Liver (tissue), 9 donors: ENCODE data around the gene DGCR8. TPM values are rescaled to one million over a fixed set of nuclear protein-coding genes. Genes with fewer than 3 reads are reported as not detected.

Experiments used
- DNase-seq: peaks from one replicate; pipeline ENCODE4 v3.0.0-alpha.2; 2017; ENCODE audit warnings: low spot score
- H3K27ac ChIP-seq, 2 donors: one replicate each; pipeline ENCODE4 v1.7.0; 2013; ENCODE audit warnings: inconsistent platforms in 2 of 2, low read length in 2 of 2, control low read depth in 1 of 2, low read depth in 1 of 2, mild to moderate bottlenecking in 1 of 2
- H3K27me3 ChIP-seq, 4 donors: one replicate each; pipeline versions ENCODE4 v1.6.1 to v1.7.0; 2013; ENCODE audit warnings: low read length in 3 of 4, inconsistent platforms in 1 of 4, mild to moderate bottlenecking in 1 of 4, moderate library complexity in 1 of 4; ENCODE audit not compliant: control insufficient read depth in 4 of 4, insufficient read depth in 4 of 4
- H3K36me3 ChIP-seq, 4 donors: one replicate each; pipeline versions ENCODE4 v1.6.1 to v1.7.0; 2013; ENCODE audit warnings: low read length in 3 of 4, mild to moderate bottlenecking in 3 of 4, low read depth in 1 of 4, moderate library complexity in 1 of 4; ENCODE audit not compliant: control insufficient read depth in 4 of 4, insufficient read depth in 3 of 4
- H3K4me1 ChIP-seq, 4 donors: one replicate each; pipeline versions ENCODE4 v1.6.1 to v1.7.0; 2013; ENCODE audit warnings: low read length in 3 of 4, mild to moderate bottlenecking in 3 of 4, moderate library complexity in 1 of 4; ENCODE audit not compliant: control insufficient read depth in 4 of 4, insufficient read depth in 4 of 4
- H3K4me3 ChIP-seq, 3 donors: one replicate each; pipeline versions ENCODE4 v1.6.1 to v1.7.0; 2013; ENCODE audit warnings: low read length in 3 of 3, control low read depth in 1 of 3, low read depth in 1 of 3, mild to moderate bottlenecking in 1 of 3
- H3K9ac ChIP-seq, 2 donors: one replicate each; pipeline ENCODE4 v1.7.0; 2013; ENCODE audit warnings: low read length in 2 of 2, mild to moderate bottlenecking in 2 of 2, moderate library complexity in 2 of 2, control low read depth in 1 of 2, low read depth in 1 of 2
- H3K9me3 ChIP-seq, 4 donors: one replicate each; pipeline versions ENCODE4 v1.6.1 to v1.7.0; 2013; ENCODE audit warnings: low read length in 3 of 4; ENCODE audit not compliant: control insufficient read depth in 4 of 4
- GABPA ChIP-seq, 2 donors: IDR thresholded peaks in 1 of 2; conservative IDR thresholded peaks in 1 of 2; 2 replicates each; pipeline ENCODE4 v1.6.1; 2016; ENCODE audit warnings: antibody characterized with exemption in 2 of 2, mild to moderate bottlenecking in 1 of 2, moderate library complexity in 1 of 2
- HNF4A ChIP-seq, 2 donors: conservative IDR thresholded peaks; 2 replicates each; pipeline ENCODE4 v1.6.1; 2016; ENCODE audit warnings: antibody characterized with exemption in 2 of 2, mild to moderate bottlenecking in 2 of 2
- HNF4G ChIP-seq: IDR thresholded peaks from 2 replicates; pipeline ENCODE4 v1.6.1; 2016; ENCODE audit warnings: antibody characterized with exemption
- NR2F2 ChIP-seq: IDR thresholded peaks from 2 replicates; pipeline ENCODE4 v1.6.1; 2016; ENCODE audit warnings: antibody characterized with exemption
- RAD21 ChIP-seq, 2 donors: IDR thresholded peaks; 2 replicates each; pipeline ENCODE4 v1.6.1; 2016; ENCODE audit warnings: antibody characterized with exemption in 2 of 2, mild to moderate bottlenecking in 2 of 2
- REST ChIP-seq: IDR thresholded peaks from 2 replicates; pipeline ENCODE4 v1.6.1; 2016; ENCODE audit warnings: antibody characterized with exemption, mild to moderate bottlenecking
- RXRA ChIP-seq, 2 donors: IDR thresholded peaks; 2 replicates each; pipeline ENCODE4 v1.6.1; 2017 to 2018; ENCODE audit warnings: antibody characterized with exemption in 2 of 2, mild to moderate bottlenecking in 1 of 2
- SP1 ChIP-seq: IDR thresholded peaks from 2 replicates; pipeline ENCODE4 v1.6.1; 2018; ENCODE audit warnings: antibody characterized with exemption, mild to moderate bottlenecking
- TAF1 ChIP-seq: conservative IDR thresholded peaks from 2 replicates; pipeline ENCODE4 v1.6.1; 2016; ENCODE audit warnings: antibody characterized with exemption, mild to moderate bottlenecking
- YY1 ChIP-seq: IDR thresholded peaks from 2 replicates; pipeline ENCODE4 v1.6.1; 2016; ENCODE audit warnings: antibody characterized with exemption, mild to moderate bottlenecking
- ZBTB33 ChIP-seq: IDR thresholded peaks from 2 replicates; pipeline ENCODE4 v1.6.1; 2016; ENCODE audit warnings: antibody characterized with exemption
- WGBS: extraction: QIAGEN DNeasy Blood & Tissue Kit; methylation state at CpG from one replicate; pipeline ENCODE4 v1.1.7; 2013; 5-methylcytosine and 5-hydroxymethylcytosine counted together
- polyA plus RNA-seq, 2 donors: library from polyadenylated mRNA; stranded (reverse) in 1 of 2; unstranded in 1 of 2; fragments of 200-250 nt in 1 of 2; fragments of >200 nt in 1 of 2; fragmentation: Nextera tagmentation in 1 of 2; extraction: Ambion mirVana in 1 of 2; gene quantifications; one replicate each; pipeline versions ENCODE4 v1.2.1 to v1.2.3, GENCODE V29; 2013 to 2015
- total RNA-seq, 2 donors: library from RNA; depleted of rRNA; stranded (reverse); fragments of >200 nt; gene quantifications; one replicate each; pipeline ENCODE4 v1.2.3, GENCODE V29; 2014
- TF ChIP-seq, protein P1 (sequence below): IDR thresholded peaks from 2 replicates; pipeline ENCODE4 v1.6.1; 2016; ENCODE audit warnings: antibody characterized with exemption
- TF ChIP-seq, protein P2 (sequence below): fragments of 150-350 bp; IDR thresholded peaks from 2 replicates; pipeline ENCODE4 v1.5.1; 2017; ENCODE audit warnings: improper control_type of control experiment, low read depth, low read length; ENCODE audit not compliant: missing input control
- donor health status: healthy.
- donor health status: healthy.
- donor health status: healthy.
- donor health status: healthy.
- donor health status: healthy.

Gene DGCR8
- total RNA-seq (10 to 100 TPM; 22.6 to 27.1 TPM), polyA plus RNA-seq (1 to 10 TPM; 7.9 to 9.0 TPM)

DNA sequence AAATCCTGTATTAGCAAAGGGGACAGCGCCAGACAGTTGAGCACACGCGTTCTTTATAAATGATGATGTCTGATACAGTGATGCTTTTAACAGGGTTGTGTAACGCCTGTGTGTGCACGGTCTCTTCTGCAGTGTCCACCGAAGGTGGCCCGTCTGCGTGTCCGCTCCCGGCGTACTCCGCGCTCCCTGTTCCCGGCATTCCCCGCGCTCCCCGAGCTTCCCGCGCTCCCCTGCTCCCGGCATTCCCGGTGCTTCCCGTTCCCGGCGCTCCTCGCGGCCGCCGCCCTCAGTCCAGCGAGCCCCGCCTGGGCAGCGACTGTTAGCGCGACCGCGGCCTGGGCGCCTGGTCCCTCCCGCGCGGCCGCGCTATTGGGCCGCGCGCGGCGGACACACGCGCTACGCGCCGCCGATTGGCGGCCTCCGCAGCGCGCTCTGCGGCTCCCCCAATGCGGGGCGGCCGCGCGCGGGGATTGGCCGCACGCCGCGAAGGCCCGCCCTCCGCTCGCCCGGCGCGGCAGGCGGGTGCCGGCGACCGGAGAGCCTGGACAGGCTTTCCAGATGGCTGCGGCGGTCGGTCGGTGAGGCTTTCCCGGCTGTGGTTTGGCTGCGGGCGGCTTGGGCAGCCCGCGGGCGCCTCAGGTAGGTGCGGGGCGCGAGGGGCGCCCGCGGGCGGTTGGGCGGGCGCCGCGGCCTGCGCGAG lies at the start of gene DGCR8:
DGCR8 (plus strand) TSS at position 497 of the 700 bp plus-strand sequence. CDS start 5,723 bp downstream, outside the sequence.
- peak; percentile 86 for DNase-seq
- Histone ChIP-seq H3K9me3 (no peaks in the 10 kb centered on the region), H3K27ac (peak within 1 kb of the TSS; percentile 78 to 89), H3K27me3 (no peaks in the 10 kb centered on the region), H3K36me3 (no peaks in the 10 kb centered on the region), H3K9ac (peak within 1 kb of the TSS; percentile 61 to 89), H3K4me1 (peaks cover 19 to 41% (median 37%) of the 10 kb centered on the region in 4 donors), H3K4me3 (peak within 1 kb of the TSS; percentile 88 to 92 (median 90))
- TF ChIP-seq RXRA (IDR thresholded peaks at IDR 0.05) (peak in 1 of 2 donors; percentile 24), ZBTB33 (no peak), REST (peak; percentile 94), NR2F2 (no peak), YY1 (peak; percentile 95), RAD21 (IDR thresholded peaks at IDR 0.05) (peak in 1 of 2 donors; percentile 43), TAF1 (peak; percentile 28), HNF4A (conservative IDR thresholded peaks at IDR 0.05) (peak in 1 of 2 donors; percentile 24), SP1 (peak; percentile 35), HNF4G (no peak), GABPA (IDR thresholded peaks at IDR 0.05 in 1 of 2, conservative IDR thresholded peaks at IDR 0.05 in 1 of 2) (peak in 1 of 2 donors; percentile 80)
- TF ChIP-seq, protein P1, sequence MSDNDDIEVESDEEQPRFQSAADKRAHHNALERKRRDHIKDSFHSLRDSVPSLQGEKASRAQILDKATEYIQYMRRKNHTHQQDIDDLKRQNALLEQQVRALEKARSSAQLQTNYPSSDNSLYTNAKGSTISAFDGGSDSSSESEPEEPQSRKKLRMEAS, result peak; percentile 68
- TF ChIP-seq, protein P2, sequence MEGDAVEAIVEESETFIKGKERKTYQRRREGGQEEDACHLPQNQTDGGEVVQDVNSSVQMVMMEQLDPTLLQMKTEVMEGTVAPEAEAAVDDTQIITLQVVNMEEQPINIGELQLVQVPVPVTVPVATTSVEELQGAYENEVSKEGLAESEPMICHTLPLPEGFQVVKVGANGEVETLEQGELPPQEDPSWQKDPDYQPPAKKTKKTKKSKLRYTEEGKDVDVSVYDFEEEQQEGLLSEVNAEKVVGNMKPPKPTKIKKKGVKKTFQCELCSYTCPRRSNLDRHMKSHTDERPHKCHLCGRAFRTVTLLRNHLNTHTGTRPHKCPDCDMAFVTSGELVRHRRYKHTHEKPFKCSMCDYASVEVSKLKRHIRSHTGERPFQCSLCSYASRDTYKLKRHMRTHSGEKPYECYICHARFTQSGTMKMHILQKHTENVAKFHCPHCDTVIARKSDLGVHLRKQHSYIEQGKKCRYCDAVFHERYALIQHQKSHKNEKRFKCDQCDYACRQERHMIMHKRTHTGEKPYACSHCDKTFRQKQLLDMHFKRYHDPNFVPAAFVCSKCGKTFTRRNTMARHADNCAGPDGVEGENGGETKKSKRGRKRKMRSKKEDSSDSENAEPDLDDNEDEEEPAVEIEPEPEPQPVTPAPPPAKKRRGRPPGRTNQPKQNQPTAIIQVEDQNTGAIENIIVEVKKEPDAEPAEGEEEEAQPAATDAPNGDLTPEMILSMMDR, result peak; percentile 6
- under 1% methylated on average over 100 of the region's 100 CpGs for WGBS
